IMR-90 (cell line): ENCODE measurements around the gene NEDD4L. TPM values are rescaled to one million over a fixed set of nuclear protein-coding genes. Genes with fewer than 3 reads are reported as not detected.
A peak's percentile ranks its signal among the peaks of the same experiment; 100 is the strongest.

ENCODE experiments used
- ATAC-seq: fragments of 200-7000 bp; cut with Tn5 transposase; 2 replicates; pipeline ENCODE4 v1.9.1; 2020; ENCODE audit warnings: low read depth, mild to moderate bottlenecking, moderate library complexity
- BruUV-seq: library from RNA; stranded (reverse); fragments of 400-500 nt; replicated peaks from 2 replicates; lab custom pipeline; 2021; lab: Mats Ljungman, UMichigan
- CTCF ChIA-PET: fragments of 300-600 bp; formaldehyde crosslinking; extraction: SDS; loops from one replicate; lab custom pipeline; 2021; ENCODE audit warnings: antibody characterized with exemption; lab: Yijun Ruan, JAX
- POLR2A ChIA-PET: fragments of 300-600 bp; sonication (Branson Sonifier 250); formaldehyde crosslinking; loops from one replicate; lab custom pipeline; 2022; ENCODE audit warnings: antibody characterized with exemption; ENCODE audit not compliant: unreplicated experiment; lab: Charles Lee
- DNase-seq: peaks from one replicate; pipeline ENCODE4 v3.0.0; 2013
- H2AFZ ChIP-seq: replicated peaks from 2 replicates; pipeline ENCODE3; 2013; ENCODE audit warnings: low read length, mild to moderate bottlenecking; ENCODE audit not compliant: poor library complexity
- H2AK5ac ChIP-seq: 2 replicates; pipeline ENCODE4 v1.6.1; 2013; ENCODE audit warnings: low read depth, low read length, inconsistent platforms
- H2AK9ac ChIP-seq: replicated peaks from 2 replicates; pipeline ENCODE3; 2013; ENCODE audit warnings: mild to moderate bottlenecking, low read depth, low read length, moderate library complexity; ENCODE audit not compliant: poor library complexity
- H2BK120ac ChIP-seq: 2 replicates; pipeline ENCODE4 v1.6.1; 2013; ENCODE audit warnings: low read depth, low read length, inconsistent platforms
- H2BK15ac ChIP-seq: 3 replicates; pipeline ENCODE4 v1.6.1; 2013; ENCODE audit warnings: low read depth, low read length, inconsistent platforms
- H2BK20ac ChIP-seq: 2 replicates; pipeline ENCODE4 v1.6.1; 2013; ENCODE audit warnings: low read depth, mild to moderate bottlenecking, inconsistent platforms, low read length, moderate library complexity
- H2BK5ac ChIP-seq: 2 replicates; pipeline ENCODE4 v1.6.1; 2013; ENCODE audit warnings: mild to moderate bottlenecking, low read depth, low read length, inconsistent platforms; ENCODE audit not compliant: poor library complexity, severe bottlenecking
- H3K14ac ChIP-seq: replicated peaks from 2 replicates; pipeline ENCODE4 v1.6.1; 2013; ENCODE audit warnings: low read depth, low read length, inconsistent platforms
- H3K18ac ChIP-seq: 2 replicates; pipeline ENCODE4 v1.6.1; 2013; ENCODE audit warnings: low read depth, low read length, control low read depth
- H3K23ac ChIP-seq: 2 replicates; pipeline ENCODE4 v1.6.1; 2013; ENCODE audit warnings: low read depth, low read length, inconsistent platforms
- H3K27ac ChIP-seq: 2 replicates; pipeline ENCODE4 v1.5.1; 2013; ENCODE audit warnings: mild to moderate bottlenecking, control low read depth, low read length; ENCODE audit not compliant: insufficient read depth
- H3K27me3 ChIP-seq: 2 replicates; pipeline ENCODE4 v1.6.1; 2013; ENCODE audit warnings: low read length; ENCODE audit not compliant: control insufficient read depth, insufficient read depth
- H3K36me3 ChIP-seq: 2 replicates; pipeline ENCODE4 v1.6.1; 2013; ENCODE audit warnings: low read length, mixed read lengths; ENCODE audit not compliant: control insufficient read depth, insufficient read depth
- H3K4ac ChIP-seq: 2 replicates; pipeline ENCODE4 v1.6.1; 2013; ENCODE audit warnings: low read depth, low read length, inconsistent platforms
- H3K4me1 ChIP-seq: 2 replicates; pipeline ENCODE4 v1.6.1; 2013; ENCODE audit warnings: low read length, mixed read lengths; ENCODE audit not compliant: control insufficient read depth, insufficient read depth
- H3K4me2 ChIP-seq: 2 replicates; pipeline ENCODE4 v1.6.1; 2013; ENCODE audit warnings: low read depth, mild to moderate bottlenecking, control low read depth, low read length, moderate library complexity
- H3K4me3 ChIP-seq: 2 replicates; pipeline ENCODE4 v1.5.1; 2013; ENCODE audit warnings: low read depth, mild to moderate bottlenecking, control low read depth, low read length, moderate library complexity; ENCODE audit not compliant: insufficient read depth
- H3K56ac ChIP-seq: 2 replicates; pipeline ENCODE4 v1.6.1; 2013; ENCODE audit warnings: low read length, inconsistent platforms; ENCODE audit not compliant: insufficient read depth; ENCODE audit errors: extremely low read depth
- H3K79me1 ChIP-seq, 2 experiments: 2 replicates each; pipeline ENCODE4 v1.6.1; 2013; ENCODE audit warnings: low read length in 2 of 2, inconsistent platforms in 1 of 2, low read depth in 1 of 2
- H3K9ac ChIP-seq: 2 replicates; pipeline ENCODE4 v1.6.1; 2013; ENCODE audit warnings: low read depth, low read length, control low read depth
- H3K9me1 ChIP-seq: 2 replicates; pipeline ENCODE4 v1.6.1; 2013; ENCODE audit warnings: low read length, inconsistent platforms; ENCODE audit not compliant: insufficient read depth
- H3K9me3 ChIP-seq: 2 replicates; pipeline ENCODE4 v1.6.1; 2013; ENCODE audit warnings: low read length; ENCODE audit not compliant: control insufficient read depth, insufficient read depth
- H4K20me1 ChIP-seq: 2 replicates; pipeline ENCODE4 v1.6.1; 2013; ENCODE audit warnings: low read length, inconsistent platforms; ENCODE audit not compliant: insufficient read depth
- H4K5ac ChIP-seq: 2 replicates; pipeline ENCODE4 v1.6.1; 2013; ENCODE audit warnings: mild to moderate bottlenecking, low read depth, low read length, control low read depth
- H4K8ac ChIP-seq, 2 experiments: 2 replicates each; pipeline ENCODE4 v1.6.1; 2013; ENCODE audit warnings: low read depth in 2 of 2, low read length in 2 of 2, control low read depth in 1 of 2, inconsistent platforms in 1 of 2
- H4K91ac ChIP-seq: 2 replicates; pipeline ENCODE4 v1.6.1; 2013; ENCODE audit warnings: low read depth, low read length, inconsistent platforms; ENCODE audit not compliant: insufficient read depth
- BHLHE40 ChIP-seq: fragments of 150-350 bp; IDR thresholded peaks from 2 replicates; pipeline ENCODE4 v1.6.1; 2016; ENCODE audit warnings: mild to moderate bottlenecking, low read depth, low read length
- CEBPB ChIP-seq: IDR thresholded peaks from 2 replicates; pipeline ENCODE4 v1.6.1; 2012; ENCODE audit warnings: low read depth, low read length, improper control_type of control experiment
- WGBS, 2 experiments: methylation state at CpG; one replicate each; pipeline versions ENCODE4 v1.1.5 to v1.1.7; 2013; ENCODE audit warnings: missing lambda C conversion rate in 2 of 2; ENCODE audit not compliant: insufficient read length in 1 of 2; ENCODE audit errors: extremely low coverage in 2 of 2; 5-methylcytosine and 5-hydroxymethylcytosine counted together
- dilution Hi-C: fragments of 300-500 bp; cut with HindIII; formaldehyde crosslinking; loops from one replicate; pipeline ENCODE4 v1.14.3; 2018; ENCODE audit warnings: low sequenced_read_pairs; ENCODE audit not compliant: unreplicated experiment
- in situ Hi-C: fragments of 300-500 bp; cut with MboI; formaldehyde crosslinking; loops from 3 replicates; pipeline ENCODE4 v1.14.3; 2019; ENCODE audit warnings: low sequenced_read_pairs, inconsistent platforms, mixed read lengths
- intact Hi-C: fragments of 100-400 bp; cut with micrococcal nuclease; formaldehyde crosslinking; loops from 2 replicates; pipeline ENCODE4 v1.10.0; 2022
- polyA plus RNA-seq, 3 experiments: library from polyadenylated mRNA; depleted of rRNA; stranded (reverse); fragments of >200 nt; gene quantifications; 2 replicates each; pipeline ENCODE4 v1.2.3, GENCODE V29; 2012; ENCODE audit warnings: low replicate concordance in 1 of 3
- total RNA-seq: library from RNA; depleted of rRNA; stranded (reverse); fragments of >200 nt; gene quantifications from 2 replicates; pipeline ENCODE4 v1.2.3, GENCODE V29; 2012

Gene NEDD4L
- total and polyA plus RNA-seq, 2 of the 4 experiments (the other 2 are of a cell fraction): 10.0 to 10.9 TPM

- Histone ChIP-seq H3K9me1 (peaks cover 9% of the 10 kb centered on the region), H2AK9ac (peak overlapping the region; percentile 15), H2BK15ac (no peak overlapping the region), H3K4ac (no peak overlapping the region), H2BK120ac (no peak overlapping the region), H2BK5ac (no peak overlapping the region), H3K27me3 (no peaks in the 10 kb centered on the region), H3K56ac (no peak overlapping the region), H3K18ac (no peak overlapping the region), H3K9ac (no peak overlapping the region), H3K36me3 (peaks cover 4% of the 10 kb centered on the region; the same call in 1 of the 2 replicates), H3K79me1 (no peaks in the 10 kb centered on the region), H4K8ac (no peak overlapping the region), H3K14ac (0 out of 2 replicates have a peak overlapping the region, but pooled peaks have one; percentile 14), H3K4me1 (peaks cover 4% of the 10 kb centered on the region; the same call in 1 of the 2 replicates), H3K27ac (no peak overlapping the region), H3K9me3 (no peaks in the 10 kb centered on the region), H4K5ac (no peak overlapping the region), H3K4me2 (no peak overlapping the region), H3K23ac (no peak overlapping the region), H3K4me3 (no peak overlapping the region), H4K91ac (no peak overlapping the region), H2AFZ (no peak overlapping the region), H4K20me1 (no peaks in the 10 kb centered on the region), H2AK5ac (no peak overlapping the region), H2BK20ac (no peak overlapping the region)
- intact Hi-C loops (no loop called here), dilution Hi-C loops (no loop called here), in situ Hi-C loops (no loop called here)
- WGBS, 2 experiments: 80% methylated on average over 2 of the region's 12 CpGs; no CpG with 5 or more reads in 1 of the 2 experiments
- CTCF ChIA-PET: no interaction called here
- ATAC-seq (no peak), DNase-seq (peak; percentile 46)
- TF ChIP-seq BHLHE40: no peak
- peak; percentile 81 for TF ChIP-seq CEBPB
- no TSS peak for BruUV-seq
- POLR2A ChIA-PET: no interaction called here
Observed at GRCh38 chr18:58394602-58395425, 350.8 kb downstream of the NEDD4L start.
